ENCODE data around the gene TMEM86A.

Gene TMEM86A

DNA sequence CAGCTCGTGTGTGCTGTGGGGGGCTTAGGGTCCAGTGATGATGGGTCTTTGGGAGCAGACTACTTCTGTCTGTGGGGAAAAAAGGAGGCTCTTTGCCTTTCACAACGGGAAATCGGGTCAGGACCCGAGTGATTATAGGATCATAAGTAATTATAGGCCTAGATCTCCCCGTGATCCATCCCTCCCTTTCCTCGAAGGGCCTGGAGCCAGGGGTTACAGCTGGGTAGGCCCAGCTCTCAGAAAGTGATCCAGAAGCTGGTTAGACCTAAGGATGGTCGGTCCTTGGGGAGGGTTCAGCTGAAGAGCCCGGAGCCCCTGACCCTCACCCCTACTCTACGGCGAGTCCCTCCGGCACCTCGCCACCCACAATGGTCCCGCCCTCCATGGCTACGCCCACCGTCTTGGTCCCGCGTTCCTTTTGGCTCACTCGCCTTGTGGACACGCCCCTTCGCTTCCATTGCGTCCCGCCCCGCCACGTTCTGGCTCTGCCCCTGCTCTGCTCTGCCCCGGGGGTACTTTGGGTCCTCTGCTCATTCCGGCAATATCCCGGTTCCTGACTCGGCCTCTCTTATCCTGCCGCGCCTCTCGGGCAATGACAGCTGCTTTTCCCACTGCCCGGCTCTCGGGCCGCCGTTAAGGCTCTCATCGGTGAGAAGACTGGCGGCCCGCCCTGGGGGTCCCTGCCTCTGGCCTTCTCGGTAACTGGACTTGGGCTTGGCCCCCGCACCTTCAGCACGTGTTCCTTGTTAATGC lies 22.4 kb downstream of the TMEM86A start:
- no peak overlapping the region for H3K14ac ChIP-seq (ENCODE audit: low read length)
- no peak overlapping the region for H3K23ac ChIP-seq (ENCODE audit: low read length)
- no peak overlapping the region for H3K18ac ChIP-seq (ENCODE audit: low read length)
- peak; percentile 84 to 85 for DNase-seq
- H3K9ac ChIP-seq (ENCODE audit: low read length) = no peak overlapping the region
- no peak overlapping the region for H2BK5ac ChIP-seq (ENCODE audit: low read depth, low read length, poor library complexity)
- no peak overlapping the region for H2BK120ac ChIP-seq (ENCODE audit: insufficient read depth, low read length, poor library complexity)
- no peak overlapping the region for H2AFZ ChIP-seq (ENCODE audit: insufficient read depth, low read length, poor library complexity)
- H4K12ac ChIP-seq (ENCODE audit: low read depth, low read length) = no peak overlapping the region
- H3K4ac ChIP-seq (ENCODE audit: low read depth, low read length) = no peak overlapping the region
- no peak overlapping the region for H4K8ac ChIP-seq (ENCODE audit: low read depth, low read length)
- no peak overlapping the region for H4K91ac ChIP-seq (ENCODE audit: low read depth, low read length)
- H2AK5ac ChIP-seq (ENCODE audit: low read length) = no peak overlapping the region
- no peak overlapping the region for H3K27ac ChIP-seq (ENCODE audit: low read depth, low read length)
- H3K4me3 ChIP-seq (ENCODE audit: low read depth, low read length) = peak overlapping the region; percentile 8
- H3K9me3 ChIP-seq (ENCODE audit: insufficient read depth, low read depth, low read length) = no peaks in the 10 kb centered on the region
- no CpG with 5 or more reads among the region's 41 CpGs for WGBS (ENCODE audit: extremely low coverage, insufficient coverage, insufficient read length)
- peaks cover 4 to 9% of the 10 kb centered on the region in 2 experiments for H3K4me1 ChIP-seq (ENCODE audit: control insufficient read depth in 1 of 2, insufficient read depth in 2 of 2, low read length in 2 of 2)
- no peaks in the 10 kb centered on the region for H3K79me1 ChIP-seq (ENCODE audit: low read length)
- H3K4me2 ChIP-seq (ENCODE audit: low read length) = peak overlapping the region; percentile 83
- H3K79me2 ChIP-seq (ENCODE audit: control insufficient read depth, insufficient read depth, low read length, poor library complexity) = no peaks in the 10 kb centered on the region
- peaks cover 5% of the 10 kb centered on the region for H3K27me3 ChIP-seq (ENCODE audit: insufficient read depth, low read length)
- H2BK12ac ChIP-seq (ENCODE audit: low read length) = no peak overlapping the region
- no peaks in the 10 kb centered on the region for H3K36me3 ChIP-seq (ENCODE audit: control insufficient read depth in 1 of 2, insufficient read depth in 2 of 2, low read length in 2 of 2)

DNA sequence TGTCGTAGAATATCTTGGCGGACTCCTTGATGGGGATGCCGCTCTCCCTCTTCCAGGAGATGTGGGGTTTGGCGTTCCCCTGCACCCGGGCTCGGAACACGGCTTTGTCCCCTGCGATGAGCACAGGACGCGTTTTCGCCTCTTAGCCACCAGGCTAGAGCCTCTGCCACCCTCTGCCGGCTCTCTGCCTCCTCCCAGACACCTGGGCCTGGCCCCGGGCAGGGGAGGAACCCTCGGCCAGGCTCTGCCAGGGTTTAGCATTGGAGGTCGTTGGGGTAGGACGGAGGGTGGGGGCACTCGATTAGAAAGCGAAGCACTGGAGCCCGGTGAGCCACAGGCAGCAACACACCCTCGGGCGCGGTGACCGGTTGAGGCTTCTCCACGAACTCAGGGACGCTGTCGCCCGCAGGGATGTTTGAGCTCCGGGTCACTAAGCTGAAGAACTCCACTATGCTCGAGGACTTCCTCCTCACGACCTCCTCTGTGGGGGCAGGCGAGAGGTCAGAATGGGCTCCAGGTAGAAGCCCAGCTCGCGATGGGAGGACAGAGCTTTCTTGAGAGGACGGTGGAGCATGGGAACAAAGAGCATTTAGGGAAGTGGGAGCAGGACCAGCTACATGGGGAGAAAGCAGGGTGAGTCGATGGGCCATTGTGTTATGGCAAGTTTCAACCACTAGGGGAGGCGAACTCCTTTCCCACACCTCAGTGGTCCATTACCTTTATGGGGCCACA lies 23.1 kb downstream of the TMEM86A start:
- WGBS (ENCODE audit: extremely low coverage, insufficient coverage, insufficient read length) = no CpG with 5 or more reads among the region's 36 CpGs
- peaks cover 2% of the 10 kb centered on the region for H3K27me3 ChIP-seq (ENCODE audit: insufficient read depth, low read length)
- no peak overlapping the region for H2BK5ac ChIP-seq (ENCODE audit: low read depth, low read length, poor library complexity)
- H2AFZ ChIP-seq (ENCODE audit: insufficient read depth, low read length, poor library complexity) = peak overlapping the region; percentile 48
- no peak overlapping the region for H2BK120ac ChIP-seq (ENCODE audit: insufficient read depth, low read length, poor library complexity)
- H3K14ac ChIP-seq (ENCODE audit: low read length) = no peak overlapping the region
- H4K12ac ChIP-seq (ENCODE audit: low read depth, low read length) = no peak overlapping the region
- H3K79me2 ChIP-seq (ENCODE audit: control insufficient read depth, insufficient read depth, low read length, poor library complexity) = no peaks in the 10 kb centered on the region
- no peak overlapping the region for H3K18ac ChIP-seq (ENCODE audit: low read length)
- H3K23ac ChIP-seq (ENCODE audit: low read length) = no peak overlapping the region
- H3K4me1 ChIP-seq (ENCODE audit: control insufficient read depth in 1 of 2, insufficient read depth in 2 of 2, low read length in 2 of 2) = peaks cover 4 to 9% of the 10 kb centered on the region in 2 experiments
- no peak overlapping the region for H2AK5ac ChIP-seq (ENCODE audit: low read length)
- H4K91ac ChIP-seq (ENCODE audit: low read depth, low read length) = no peak overlapping the region
- peak overlapping the region; percentile 8 for H3K4me3 ChIP-seq (ENCODE audit: low read depth, low read length)
- no peak overlapping the region for H3K27ac ChIP-seq (ENCODE audit: low read depth, low read length)
- H4K8ac ChIP-seq (ENCODE audit: low read depth, low read length) = peak overlapping the region; percentile 56
- no peaks in the 10 kb centered on the region for H3K36me3 ChIP-seq (ENCODE audit: control insufficient read depth in 1 of 2, insufficient read depth in 2 of 2, low read length in 2 of 2)
- H3K9me3 ChIP-seq (ENCODE audit: insufficient read depth, low read depth, low read length) = no peaks in the 10 kb centered on the region
- peak; percentile 52 to 74 for DNase-seq
- no peaks in the 10 kb centered on the region for H3K79me1 ChIP-seq (ENCODE audit: low read length)
- H2BK12ac ChIP-seq (ENCODE audit: low read length) = no peak overlapping the region
- peak overlapping the region; percentile 83 for H3K4me2 ChIP-seq (ENCODE audit: low read length)
- H3K4ac ChIP-seq (ENCODE audit: low read depth, low read length) = no peak overlapping the region
- H3K9ac ChIP-seq (ENCODE audit: low read length) = no peak overlapping the region

DNA sequence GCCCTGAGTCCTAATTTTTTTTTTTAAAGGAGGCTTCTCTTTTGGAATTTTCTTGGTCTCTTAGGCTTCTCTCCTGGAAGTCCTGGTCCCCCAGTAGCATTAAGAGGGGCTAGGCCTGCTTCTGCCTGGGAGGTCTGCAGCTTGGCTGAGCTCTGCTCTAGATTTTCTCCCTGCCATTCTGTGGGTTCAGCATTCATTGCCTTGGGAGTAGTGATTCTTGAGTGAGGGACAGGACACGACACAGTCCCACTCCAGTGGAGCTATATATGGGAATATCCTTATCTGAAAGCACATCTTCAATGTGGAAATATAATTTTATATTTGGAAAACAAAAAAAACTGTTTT lies 23.7 kb downstream of the TMEM86A start:
- no peak overlapping the region for H3K9ac ChIP-seq (ENCODE audit: low read length)
- H3K79me2 ChIP-seq (ENCODE audit: control insufficient read depth, insufficient read depth, low read length, poor library complexity) = no peaks in the 10 kb centered on the region
- no peak overlapping the region for H2AFZ ChIP-seq (ENCODE audit: insufficient read depth, low read length, poor library complexity)
- no peak overlapping the region for H3K4ac ChIP-seq (ENCODE audit: low read depth, low read length)
- no peak overlapping the region for H4K12ac ChIP-seq (ENCODE audit: low read depth, low read length)
- H3K14ac ChIP-seq (ENCODE audit: low read length) = no peak overlapping the region
- H3K36me3 ChIP-seq (ENCODE audit: control insufficient read depth in 1 of 2, insufficient read depth in 2 of 2, low read length in 2 of 2) = no peaks in the 10 kb centered on the region
- H2BK120ac ChIP-seq (ENCODE audit: insufficient read depth, low read length, poor library complexity) = no peak overlapping the region
- no peak overlapping the region for H3K18ac ChIP-seq (ENCODE audit: low read length)
- no peak overlapping the region for H4K91ac ChIP-seq (ENCODE audit: low read depth, low read length)
- peaks cover 4 to 9% of the 10 kb centered on the region in 2 experiments for H3K4me1 ChIP-seq (ENCODE audit: control insufficient read depth in 1 of 2, insufficient read depth in 2 of 2, low read length in 2 of 2)
- H2AK5ac ChIP-seq (ENCODE audit: low read length) = no peak overlapping the region
- no peaks in the 10 kb centered on the region for H3K27me3 ChIP-seq (ENCODE audit: insufficient read depth, low read length)
- DNase-seq = no peak
- no peak overlapping the region for H3K4me3 ChIP-seq (ENCODE audit: low read depth, low read length)
- H3K9me3 ChIP-seq (ENCODE audit: insufficient read depth, low read depth, low read length) = no peaks in the 10 kb centered on the region
- no peak overlapping the region for H4K8ac ChIP-seq (ENCODE audit: low read depth, low read length)
- H3K79me1 ChIP-seq (ENCODE audit: low read length) = no peaks in the 10 kb centered on the region
- WGBS (ENCODE audit: extremely low coverage, insufficient coverage, insufficient read length) = no CpG with 5 or more reads among the region's 1 CpG
- no peak overlapping the region for H3K23ac ChIP-seq (ENCODE audit: low read length)
- peak overlapping the region; percentile 83 for H3K4me2 ChIP-seq (ENCODE audit: low read length)
- H2BK12ac ChIP-seq (ENCODE audit: low read length) = no peak overlapping the region
- no peak overlapping the region for H3K27ac ChIP-seq (ENCODE audit: low read depth, low read length)
- H2BK5ac ChIP-seq (ENCODE audit: low read depth, low read length, poor library complexity) = no peak overlapping the region

DNA sequence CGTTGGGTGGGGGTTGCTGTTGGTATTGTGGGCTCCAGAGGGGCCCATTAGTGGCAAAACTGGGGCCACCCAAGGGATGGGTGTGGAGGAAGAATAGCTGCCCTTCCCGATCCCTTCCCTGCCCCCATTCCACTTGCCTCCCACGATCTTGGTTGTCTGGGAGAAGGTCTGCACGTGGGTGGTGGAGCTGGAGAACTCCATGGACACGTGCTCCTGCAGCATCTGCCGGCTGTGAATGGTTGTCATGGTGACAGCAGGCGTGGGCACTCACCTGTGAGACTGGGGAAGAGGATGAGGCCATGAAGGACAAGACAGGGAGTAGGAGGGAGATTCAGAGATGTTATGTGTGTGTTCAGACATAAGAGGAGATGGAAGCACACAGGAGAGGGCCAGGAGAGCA lies 25.4 kb downstream of the TMEM86A start:
- H3K27me3 ChIP-seq (ENCODE audit: insufficient read depth, low read length) = no peaks in the 10 kb centered on the region
- peaks cover 4 to 9% of the 10 kb centered on the region in 2 experiments for H3K4me1 ChIP-seq (ENCODE audit: control insufficient read depth in 1 of 2, insufficient read depth in 2 of 2, low read length in 2 of 2)
- no peak overlapping the region for H2BK5ac ChIP-seq (ENCODE audit: low read depth, low read length, poor library complexity)
- H4K12ac ChIP-seq (ENCODE audit: low read depth, low read length) = no peak overlapping the region
- no peak overlapping the region for H3K4ac ChIP-seq (ENCODE audit: low read depth, low read length)
- H3K23ac ChIP-seq (ENCODE audit: low read length) = no peak overlapping the region
- no peak overlapping the region for H2BK120ac ChIP-seq (ENCODE audit: insufficient read depth, low read length, poor library complexity)
- no peak for DNase-seq
- H3K79me2 ChIP-seq (ENCODE audit: control insufficient read depth, insufficient read depth, low read length, poor library complexity) = no peaks in the 10 kb centered on the region
- no peaks in the 10 kb centered on the region for H3K36me3 ChIP-seq (ENCODE audit: control insufficient read depth in 1 of 2, insufficient read depth in 2 of 2, low read length in 2 of 2)
- H3K9ac ChIP-seq (ENCODE audit: low read length) = no peak overlapping the region
- H2AFZ ChIP-seq (ENCODE audit: insufficient read depth, low read length, poor library complexity) = no peak overlapping the region
- H2BK12ac ChIP-seq (ENCODE audit: low read length) = no peak overlapping the region
- H3K4me2 ChIP-seq (ENCODE audit: low read length) = no peak overlapping the region
- H3K9me3 ChIP-seq (ENCODE audit: insufficient read depth, low read depth, low read length) = no peaks in the 10 kb centered on the region
- H3K4me3 ChIP-seq (ENCODE audit: low read depth, low read length) = no peak overlapping the region
- no peak overlapping the region for H4K91ac ChIP-seq (ENCODE audit: low read depth, low read length)
- no peak overlapping the region for H2AK5ac ChIP-seq (ENCODE audit: low read length)
- H4K8ac ChIP-seq (ENCODE audit: low read depth, low read length) = no peak overlapping the region
- no CpG with 5 or more reads among the region's 7 CpGs for WGBS (ENCODE audit: extremely low coverage, insufficient coverage, insufficient read length)
- H3K14ac ChIP-seq (ENCODE audit: low read length) = no peak overlapping the region
- H3K27ac ChIP-seq (ENCODE audit: low read depth, low read length) = no peak overlapping the region
- no peaks in the 10 kb centered on the region for H3K79me1 ChIP-seq (ENCODE audit: low read length)
- no peak overlapping the region for H3K18ac ChIP-seq (ENCODE audit: low read length)
